ENCODE measurements around the gene ADTRP.

ADTRP gene

GRCh38 chr6:11755725-11756124, 22.9 kb downstream of the ADTRP start:
- no peak for DNase-seq (ENCODE audit: low read depth in 2 of 2)

GRCh38 chr6:11754625-11755271, 23.9 kb downstream of the ADTRP start:
- DNase-seq (ENCODE audit: low read depth in 2 of 2), result no peak

- DNase-seq (ENCODE audit: low read depth in 2 of 2), result no peak
Measured at GRCh38 chr6:11753798-11754197, 24.8 kb downstream of the ADTRP start.

GRCh38 chr6:11752360-11752759, 26.2 kb downstream of the ADTRP start:
- DNase-seq (ENCODE audit: low read depth in 2 of 2), result no peak

- DNase-seq (ENCODE audit: low read depth in 2 of 2), result no peak
Measured at GRCh38 chr6:11750682-11751081, 27.9 kb downstream of the ADTRP start.

- no peak for DNase-seq (ENCODE audit: low read depth in 2 of 2)
Measured at GRCh38 chr6:11748591-11749210, 29.9 kb downstream of the ADTRP start.

- no peak for DNase-seq (ENCODE audit: low read depth in 2 of 2)
Measured at GRCh38 chr6:11747021-11747420, 31.6 kb downstream of the ADTRP start.

GRCh38 chr6:11744753-11745152, 33.9 kb downstream of the ADTRP start:
- DNase-seq (ENCODE audit: low read depth in 2 of 2), result no peak

- DNase-seq (ENCODE audit: low read depth in 2 of 2), result no peak
Measured at GRCh38 chr6:11744101-11744500, 34.5 kb downstream of the ADTRP start.

GRCh38 chr6:11740875-11741274, 37.7 kb downstream of the ADTRP start:
- DNase-seq (ENCODE audit: low read depth in 2 of 2), result no peak

GRCh38 chr6:11738661-11739375, 39.8 kb downstream of the ADTRP start:
- DNase-seq (ENCODE audit: low read depth in 2 of 2), result no peak

- no peak for DNase-seq (ENCODE audit: low read depth in 2 of 2)
Measured at GRCh38 chr6:11738234-11738633, 40.4 kb downstream of the ADTRP start.

GRCh38 chr6:11736601-11737000, 42.0 kb downstream of the ADTRP start:
- DNase-seq (ENCODE audit: low read depth in 2 of 2), result no peak

GRCh38 chr6:11734861-11735613, 43.6 kb downstream of the ADTRP start:
- no peak for DNase-seq (ENCODE audit: low read depth in 2 of 2)

GRCh38 chr6:11732036-11732631, 46.5 kb downstream of the ADTRP start:
- DNase-seq (ENCODE audit: low read depth in 2 of 2), result peak in 1 of 2 donors; percentile 74

- no peak for DNase-seq (ENCODE audit: low read depth in 2 of 2)
Measured at GRCh38 chr6:11731423-11731822, 47.2 kb downstream of the ADTRP start.

GRCh38 chr6:11730641-11731040, 48.0 kb downstream of the ADTRP start:
- DNase-seq (ENCODE audit: low read depth in 2 of 2), result no peak

GRCh38 chr6:11729076-11729475, 49.5 kb downstream of the ADTRP start:
- DNase-seq (ENCODE audit: low read depth in 2 of 2), result peak in 1 of 2 donors; percentile 55

- DNase-seq (ENCODE audit: low read depth in 2 of 2), result no peak
Measured at GRCh38 chr6:11727998-11728961, 50.3 kb downstream of the ADTRP start.

GRCh38 chr6:11727346-11727997, 51.1 kb downstream of the ADTRP start:
- no peak for DNase-seq (ENCODE audit: low read depth in 2 of 2)
